ENCODE data around the gene SYNE1. TPM values are rescaled to one million over a fixed set of nuclear protein-coding genes. Genes with fewer than 3 reads are reported as not detected.
"Not testable (repeated sequence)": the region's sequence is repeated elsewhere in the genome, so short reads cannot be mapped to it uniquely, and the experiment has no call there.

SYNE1 gene
- total and polyA plus RNA-seq, 2 experiments from 2014 or later = 17.6 to 59.9 TPM

DNA sequence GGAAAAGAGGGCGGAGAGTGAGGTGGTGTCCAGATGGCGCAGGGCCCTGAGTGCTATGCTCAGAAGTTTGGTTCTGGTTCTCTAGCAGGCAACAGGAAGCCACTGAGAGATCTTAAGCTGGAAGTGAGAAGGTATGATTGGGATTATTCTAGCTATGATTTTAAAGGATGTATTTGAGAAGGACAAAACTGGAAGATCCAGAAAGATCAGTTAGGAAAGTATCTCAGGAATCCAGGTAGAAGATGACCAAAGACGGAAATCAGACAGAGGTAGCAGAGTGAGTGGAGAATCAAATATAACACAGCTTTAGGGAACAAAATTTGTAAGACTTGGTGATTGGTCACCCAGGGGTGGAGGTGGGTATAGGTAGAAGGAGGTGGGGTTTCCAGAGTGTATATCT lies 5.8 kb downstream of the SYNE1 start:
- H2AFZ ChIP-seq = no peak overlapping the region
- H3K4me3 ChIP-seq = no peak overlapping the region
- H3K9me3 ChIP-seq (ENCODE audit: low read depth) = no peaks in the 10 kb centered on the region
- no peak overlapping the region for H3K27ac ChIP-seq
- H4K20me1 ChIP-seq (ENCODE audit: insufficient read depth, poor library complexity, severe bottlenecking) = no peaks in the 10 kb centered on the region
- H3K27me3 ChIP-seq = peaks cover 25% of the 10 kb centered on the region
- H3K79me2 ChIP-seq = no peaks in the 10 kb centered on the region
- no peaks in the 10 kb centered on the region for H3K36me3 ChIP-seq (replicated peaks; ENCODE audit: insufficient read depth, low read depth)
- 95% methylated on average over 3 of the region's 3 CpGs for WGBS (ENCODE audit: low lambda C conversion rate, missing lambda C conversion rate)
- H3K4me2 ChIP-seq = no peak overlapping the region
- TF ChIP-seq CTCF (IDR thresholded peaks at IDR 0.05; ENCODE audit: poor library complexity) (no peak), EZH2phosphoT487 (IDR thresholded peaks at IDR 0.05; ENCODE audit: low read depth, severe bottlenecking, unreplicated experiment) (no peak), EZH2 (IDR thresholded peaks at IDR 0.05; ENCODE audit: borderline replicate concordance) (no peak)
- peaks cover 4% of the 10 kb centered on the region for H3K4me1 ChIP-seq (ENCODE audit: insufficient read depth)
- no peak for DNase-seq (ENCODE audit: low spot score)
- no peaks in the 10 kb centered on the region for H3K9me2 ChIP-seq (replicated peaks; ENCODE audit: insufficient read depth)

- H3K4me2 ChIP-seq = no peak overlapping the region
- WGBS (ENCODE audit: low lambda C conversion rate, missing lambda C conversion rate) = 63% methylated on average over 1 of the region's 1 CpG
These were observed 6.3 kb downstream of the SYNE1 start for GRCh38 chr6:152630832-152631231.

DNA sequence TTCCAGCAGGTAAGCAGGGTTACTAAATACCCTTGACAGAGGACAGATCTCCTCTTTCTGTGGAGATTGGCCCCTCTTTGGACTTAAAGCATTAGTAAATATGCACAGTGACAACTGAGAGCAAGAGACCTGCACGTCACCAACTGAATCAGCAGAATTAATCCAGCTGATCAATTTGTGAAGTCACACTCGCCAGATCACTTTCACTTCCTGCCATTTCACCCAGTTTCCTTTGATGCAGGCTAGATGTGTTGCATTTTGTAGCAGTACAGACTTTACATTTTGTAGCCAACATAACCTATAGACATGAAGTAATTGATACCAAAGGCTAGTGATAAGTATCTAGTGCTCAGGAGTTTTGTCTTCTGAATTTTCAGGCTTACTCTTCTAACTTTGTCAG lies 11.9 kb downstream of the SYNE1 start:
- WGBS (ENCODE audit: low lambda C conversion rate, missing lambda C conversion rate) = 70% methylated on average over 2 of the region's 2 CpGs
- H3K4me3 ChIP-seq = no peak overlapping the region
- H3K79me2 ChIP-seq = no peaks in the 10 kb centered on the region
- no peaks in the 10 kb centered on the region for H4K20me1 ChIP-seq (ENCODE audit: insufficient read depth, poor library complexity, severe bottlenecking)
- DNase-seq (ENCODE audit: low spot score) = no peak
- no peaks in the 10 kb centered on the region for H3K9me3 ChIP-seq (ENCODE audit: low read depth)
- no peak overlapping the region for H2AFZ ChIP-seq
- no peaks in the 10 kb centered on the region for H3K9me2 ChIP-seq (replicated peaks; ENCODE audit: insufficient read depth)
- no peaks in the 10 kb centered on the region for H3K27me3 ChIP-seq
- H3K4me2 ChIP-seq = no peak overlapping the region
- H3K4me1 ChIP-seq (ENCODE audit: insufficient read depth) = no peaks in the 10 kb centered on the region
- H3K36me3 ChIP-seq (replicated peaks; ENCODE audit: insufficient read depth, low read depth) = no peaks in the 10 kb centered on the region
- no peak for TF ChIP-seq CTCF (IDR thresholded peaks at IDR 0.05; ENCODE audit: poor library complexity)
- no peak for TF ChIP-seq EZH2 (IDR thresholded peaks at IDR 0.05; ENCODE audit: borderline replicate concordance)
- no peak for TF ChIP-seq EZH2phosphoT487 (IDR thresholded peaks at IDR 0.05; ENCODE audit: low read depth, severe bottlenecking, unreplicated experiment)
- no peak overlapping the region for H3K27ac ChIP-seq

More at GRCh38 chr6:152630832-152631231, 6.3 kb downstream of the SYNE1 start:
- Histone ChIP-seq H2AFZ (no peak overlapping the region), H3K4me3 (no peak overlapping the region), H3K36me3 (replicated peaks; ENCODE audit: insufficient read depth, low read depth) (no peaks in the 10 kb centered on the region), H3K27me3 (peaks cover 20% of the 10 kb centered on the region), H3K27ac (no peak overlapping the region), H3K9me2 (replicated peaks; ENCODE audit: insufficient read depth) (no peaks in the 10 kb centered on the region), H4K20me1 (ENCODE audit: insufficient read depth, poor library complexity, severe bottlenecking) (no peaks in the 10 kb centered on the region), H3K9me3 (ENCODE audit: low read depth) (no peaks in the 10 kb centered on the region), H3K4me1 (ENCODE audit: insufficient read depth) (no peaks in the 10 kb centered on the region), H3K79me2 (no peaks in the 10 kb centered on the region)
- no peak for DNase-seq (ENCODE audit: low spot score)
- TF ChIP-seq EZH2phosphoT487 (IDR thresholded peaks at IDR 0.05; ENCODE audit: low read depth, severe bottlenecking, unreplicated experiment) = no peak
- no peak for TF ChIP-seq EZH2 (IDR thresholded peaks at IDR 0.05; ENCODE audit: borderline replicate concordance)
- no peak for TF ChIP-seq CTCF (IDR thresholded peaks at IDR 0.05; ENCODE audit: poor library complexity)

DNA sequence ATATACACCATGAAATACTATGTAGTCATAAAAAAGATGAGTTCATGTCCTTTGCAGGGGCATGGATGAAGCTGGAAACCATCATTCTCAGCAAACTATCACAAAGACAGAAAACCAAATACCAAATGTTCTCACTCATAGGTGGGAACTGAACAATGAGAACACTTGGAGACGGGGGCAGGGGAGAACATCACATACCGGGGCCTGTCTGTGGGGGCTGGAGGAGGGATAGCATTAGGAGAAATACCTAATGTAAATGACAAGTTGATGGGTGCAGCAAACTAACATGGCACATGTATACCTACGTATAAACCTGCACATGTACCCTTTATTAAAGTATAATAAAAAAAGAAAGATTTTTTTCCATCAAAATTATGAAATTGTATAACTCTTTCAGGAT lies 22.4 kb downstream of the SYNE1 start:
- not testable (repeated sequence) for DNase-seq (ENCODE audit: low spot score); H3K9me3 ChIP-seq (ENCODE audit: low read depth); H3K27me3 ChIP-seq; H3K27ac ChIP-seq; H2AFZ ChIP-seq; H3K4me1 ChIP-seq (ENCODE audit: insufficient read depth); H3K4me3 ChIP-seq; H3K79me2 ChIP-seq; H3K4me2 ChIP-seq; H3K9me2 ChIP-seq (replicated peaks; ENCODE audit: insufficient read depth); H4K20me1 ChIP-seq (ENCODE audit: insufficient read depth, poor library complexity, severe bottlenecking); H3K36me3 ChIP-seq (replicated peaks; ENCODE audit: insufficient read depth, low read depth)
- 91% methylated on average over 3 of the region's 3 CpGs for WGBS (ENCODE audit: low lambda C conversion rate, missing lambda C conversion rate)
